CD14-positive monocyte (primary cell): ENCODE results near the gene CDH11. TPM values are rescaled to one million over a fixed set of nuclear protein-coding genes. Genes with fewer than 3 reads are reported as not detected.

ENCODE experiments used
- DNase-seq, 3 donors: peaks; one replicate each; pipeline ENCODE4 v3.0.0-alpha.2; 2011 to 2022
- H2AFZ ChIP-seq: 2 replicates; pipeline ENCODE4 v1.6.0; 2012; ENCODE audit warnings: mild to moderate bottlenecking, low read depth, low read length, inconsistent platforms; ENCODE audit not compliant: insufficient read depth, poor library complexity, severe bottlenecking
- H3K27ac ChIP-seq, 2 donors: 1 replicate in 1 of 2; 2 replicates in 1 of 2; pipeline ENCODE4 v1.5.1; 2012 to 2013; ENCODE audit warnings: low read length in 2 of 2, control low read depth in 1 of 2, inconsistent platforms in 1 of 2, low read depth in 1 of 2, mild to moderate bottlenecking in 1 of 2
- H3K27me3 ChIP-seq, 2 donors: one replicate each; pipeline versions ENCODE4 v1.6.0 to v1.6.1; 2011 to 2013; ENCODE audit warnings: low read length in 2 of 2; ENCODE audit not compliant: control insufficient read depth in 2 of 2, insufficient read depth in 2 of 2
- H3K36me3 ChIP-seq, 2 donors: replicated peaks in 1 of 2; 1 replicate in 1 of 2; 2 replicates in 1 of 2; pipeline versions ENCODE4 v1.5.1 to v1.6.1; 2012 to 2013; ENCODE audit warnings: low read length in 2 of 2, control low read depth in 1 of 2, inconsistent platforms in 1 of 2, mild to moderate bottlenecking in 1 of 2; ENCODE audit not compliant: insufficient read depth in 2 of 2, control insufficient read depth in 1 of 2
- H3K4me1 ChIP-seq, 2 donors: 1 replicate in 1 of 2; 2 replicates in 1 of 2; pipeline versions ENCODE4 v1.5.1 to v1.6.1; 2012 to 2013; ENCODE audit warnings: low read length in 2 of 2, control low read depth in 1 of 2, inconsistent platforms in 1 of 2, mild to moderate bottlenecking in 1 of 2, moderate library complexity in 1 of 2; ENCODE audit not compliant: insufficient read depth in 2 of 2, control insufficient read depth in 1 of 2
- H3K4me2 ChIP-seq: replicated peaks from 2 replicates; pipeline ENCODE3; 2012; ENCODE audit warnings: low read length, moderate library complexity, mild to moderate bottlenecking; ENCODE audit not compliant: poor library complexity, severe bottlenecking; ENCODE audit errors: extremely low read depth
- H3K4me3 ChIP-seq, 3 experiments: fragments of 200-600 bp in 1 of 3; sonication (generic) in 1 of 3; replicated peaks in 1 of 3; 1 replicate in 2 of 3; 2 replicates in 1 of 3; pipeline ENCODE4 v1.5.1; 2011 to 2013; ENCODE audit warnings: low read length in 3 of 3, mild to moderate bottlenecking in 3 of 3, control low read depth in 2 of 3, low read depth in 2 of 3, inconsistent platforms in 1 of 3, moderate library complexity in 1 of 3
- H3K79me2 ChIP-seq: 2 replicates; pipeline ENCODE4 v1.6.0; 2012; ENCODE audit warnings: mild to moderate bottlenecking, control low read depth, inconsistent platforms, low read length, moderate library complexity; ENCODE audit not compliant: insufficient read depth
- H3K9ac ChIP-seq: 2 replicates; pipeline ENCODE4 v1.6.0; 2017; ENCODE audit warnings: low read length, mild to moderate bottlenecking; ENCODE audit not compliant: insufficient read depth, poor library complexity, severe bottlenecking
- H3K9me3 ChIP-seq, 2 donors: replicated peaks in 1 of 2; 1 replicate in 1 of 2; 2 replicates in 1 of 2; pipeline versions ENCODE4 v1.5.1 to v1.6.1; 2012 to 2013; ENCODE audit warnings: low read length in 2 of 2, control low read depth in 1 of 2; ENCODE audit not compliant: control insufficient read depth in 1 of 2, insufficient read depth in 1 of 2
- H4K20me1 ChIP-seq: 2 replicates; pipeline ENCODE4 v1.6.0; 2012; ENCODE audit warnings: mild to moderate bottlenecking, low read length, control low read depth, moderate library complexity; ENCODE audit not compliant: insufficient read depth
- H3K27ac Mint-ChIP-seq, 7 donors: one replicate each; pipeline ENCODE4 v1.8.0; 2020; ENCODE audit warnings: mild to moderate bottlenecking in 7 of 7, mixed read lengths in 7 of 7, moderate library complexity in 6 of 7, inconsistent platforms in 2 of 7
- H3K27me3 Mint-ChIP-seq, 3 donors: one replicate each; pipeline ENCODE4 v1.8.0; 2021 to 2022; ENCODE audit warnings: low read depth in 3 of 3, mild to moderate bottlenecking in 3 of 3, mixed read lengths in 3 of 3, moderate library complexity in 3 of 3, inconsistent platforms in 1 of 3
- H3K36me3 Mint-ChIP-seq, 2 donors: one replicate each; pipeline ENCODE4 v1.8.0; 2020; ENCODE audit warnings: mixed read lengths in 2 of 2, inconsistent platforms in 1 of 2, mild to moderate bottlenecking in 1 of 2
- H3K4me1 Mint-ChIP-seq: one replicate; pipeline ENCODE4 v1.8.0; 2020; ENCODE audit warnings: mild to moderate bottlenecking, mixed read lengths
- H3K4me3 Mint-ChIP-seq, 2 donors: one replicate each; pipeline ENCODE4 v1.8.0; 2020; ENCODE audit warnings: mild to moderate bottlenecking in 2 of 2, mixed read lengths in 2 of 2, moderate library complexity in 1 of 2
- H3K9me3 Mint-ChIP-seq, 7 donors: one replicate each; pipeline ENCODE4 v1.8.0; 2020 to 2022; ENCODE audit warnings: mixed read lengths in 7 of 7, mild to moderate bottlenecking in 6 of 7, moderate library complexity in 6 of 7, inconsistent platforms in 2 of 7
- CTCF ChIP-seq: fragments of 200-600 bp; IDR thresholded peaks from one replicate; pipeline ENCODE4 v1.8.0; 2022; ENCODE audit warnings: antibody characterized with exemption, mild to moderate bottlenecking
- WGBS: methylation state at CpG from one replicate; pipeline ENCODE4 v1.1.5; 2013; ENCODE audit warnings: missing lambda C conversion rate; ENCODE audit not compliant: insufficient coverage; 5-methylcytosine and 5-hydroxymethylcytosine counted together
- intact Hi-C, 2 donors: fragments of 100-400 bp; cut with micrococcal nuclease; formaldehyde crosslinking; loops; one replicate each; pipeline versions ENCODE4 v1.15.0 to v1.15.1; 2023
- polyA plus RNA-seq, 3 donors: library from polyadenylated mRNA; depleted of rRNA in 1 of 3; unstranded in 2 of 3; stranded (reverse) in 1 of 3; fragments of 300-500 nt in 2 of 3; fragments of >200 nt in 1 of 3; fragmentation: Illumina TruSeq in 2 of 3; gene quantifications; 1 replicate in 2 of 3; 2 replicates in 1 of 3; pipeline ENCODE4 v1.2.3, GENCODE V29; 2012 to 2021

The CDH11 gene
- polyA plus RNA-seq, 3 donors = not detected

GRCh38 chr16:64982581-64982980 is 139.3 kb downstream of the CDH11 start:
- intact Hi-C loops = no loop called here
- Mint-ChIP-seq H3K36me3 (no peaks in the 10 kb centered on the region), H3K27me3 (peaks cover 0 to 2% (median 2%) of the 10 kb centered on the region in 3 donors), H3K4me3 (no peak overlapping the region), H3K9me3 (peaks cover 0 to 2% (median 0%) of the 10 kb centered on the region in 7 donors), H3K27ac (no peak overlapping the region), H3K4me1 (no peaks in the 10 kb centered on the region)
- H3K9me3 ChIP-seq = no peaks in the 10 kb centered on the region
- TF ChIP-seq CTCF = no peak
- H3K27ac ChIP-seq = no peak overlapping the region
- no peak overlapping the region for H3K4me3 ChIP-seq
- WGBS = no CpG with 5 or more reads among the region's 3 CpGs
- H2AFZ ChIP-seq = no peak overlapping the region
- no peaks in the 10 kb centered on the region for H3K79me2 ChIP-seq
- H3K36me3 ChIP-seq = no peaks in the 10 kb centered on the region
- DNase-seq = no peak
- no peak overlapping the region for H3K4me2 ChIP-seq
- no peaks in the 10 kb centered on the region for H3K27me3 ChIP-seq
- no peak overlapping the region for H3K9ac ChIP-seq
- no peaks in the 10 kb centered on the region for H3K4me1 ChIP-seq
- no peaks in the 10 kb centered on the region for H4K20me1 ChIP-seq

- DNase-seq = no peak
- Mint-ChIP-seq H3K36me3 (no peaks in the 10 kb centered on the region), H3K27ac (no peak overlapping the region), H3K4me1 (no peaks in the 10 kb centered on the region), H3K4me3 (no peak overlapping the region), H3K9me3 (peaks cover 0 to 2% (median 0%) of the 10 kb centered on the region in 7 donors), H3K27me3 (peaks cover 0 to 2% (median 1%) of the 10 kb centered on the region in 3 donors)
- TF ChIP-seq CTCF = no peak
- no peaks in the 10 kb centered on the region for H3K9me3 ChIP-seq
- no peaks in the 10 kb centered on the region for H4K20me1 ChIP-seq
- no peak overlapping the region for H2AFZ ChIP-seq
- no peaks in the 10 kb centered on the region for H3K27me3 ChIP-seq
- H3K4me3 ChIP-seq = no peak overlapping the region
- WGBS = 82% methylated on average over 7 of the region's 11 CpGs
- no peaks in the 10 kb centered on the region for H3K4me1 ChIP-seq
- intact Hi-C loops = no loop called here
- H3K27ac ChIP-seq = no peak overlapping the region
- H3K4me2 ChIP-seq = no peak overlapping the region
- no peak overlapping the region for H3K9ac ChIP-seq
- no peaks in the 10 kb centered on the region for H3K36me3 ChIP-seq
- H3K79me2 ChIP-seq = no peaks in the 10 kb centered on the region
Measured at GRCh38 chr16:64981568-64982281, 140.1 kb downstream of the CDH11 start.
